ENCODE measurements around the gene PPOX.

Gene PPOX

DNA sequence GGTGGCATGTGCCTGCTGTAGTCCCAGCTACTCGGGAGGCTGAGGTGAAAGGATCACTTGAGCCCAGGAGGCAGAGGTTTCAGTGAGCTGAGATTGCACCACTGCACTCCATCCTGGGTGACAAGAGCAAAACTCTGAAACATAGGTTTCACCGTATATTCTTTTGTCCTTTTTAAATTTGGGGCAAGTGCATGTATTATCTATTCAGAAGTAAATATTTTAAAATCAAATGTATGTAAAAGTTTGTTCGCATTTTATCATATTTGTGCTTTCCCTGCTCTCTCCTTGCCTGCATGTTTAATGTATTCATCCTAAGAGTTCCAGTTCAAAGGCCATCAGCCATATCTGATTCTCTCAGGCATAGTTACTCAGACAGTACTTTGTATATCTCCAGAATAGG lies 20.4 kb upstream of the PPOX start:
- in situ Hi-C loops (cut with HindIII; ENCODE audit: low sequenced_read_pairs), result no loop called here

DNA sequence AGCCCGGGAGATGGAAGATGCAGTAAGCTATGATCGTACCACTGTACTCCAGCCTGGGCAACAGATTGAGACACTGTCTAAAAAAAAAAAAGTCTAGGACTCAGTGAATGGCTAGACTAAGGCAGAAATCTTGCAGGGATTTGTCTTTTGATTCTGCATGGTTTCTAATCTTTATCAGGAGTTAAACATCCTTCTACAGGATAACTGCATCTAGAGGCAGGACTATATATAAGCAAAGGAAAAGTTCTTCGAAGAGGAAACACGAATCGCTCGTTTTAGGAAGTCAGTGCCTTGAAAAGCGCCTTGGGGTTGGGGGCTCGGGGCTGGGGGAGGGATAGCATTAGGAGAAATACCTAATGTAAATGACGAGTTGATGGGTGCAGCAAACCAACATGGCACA lies 13.1 kb upstream of the PPOX start:
- in situ Hi-C loops (cut with HindIII; ENCODE audit: low sequenced_read_pairs), result no loop called here

DNA sequence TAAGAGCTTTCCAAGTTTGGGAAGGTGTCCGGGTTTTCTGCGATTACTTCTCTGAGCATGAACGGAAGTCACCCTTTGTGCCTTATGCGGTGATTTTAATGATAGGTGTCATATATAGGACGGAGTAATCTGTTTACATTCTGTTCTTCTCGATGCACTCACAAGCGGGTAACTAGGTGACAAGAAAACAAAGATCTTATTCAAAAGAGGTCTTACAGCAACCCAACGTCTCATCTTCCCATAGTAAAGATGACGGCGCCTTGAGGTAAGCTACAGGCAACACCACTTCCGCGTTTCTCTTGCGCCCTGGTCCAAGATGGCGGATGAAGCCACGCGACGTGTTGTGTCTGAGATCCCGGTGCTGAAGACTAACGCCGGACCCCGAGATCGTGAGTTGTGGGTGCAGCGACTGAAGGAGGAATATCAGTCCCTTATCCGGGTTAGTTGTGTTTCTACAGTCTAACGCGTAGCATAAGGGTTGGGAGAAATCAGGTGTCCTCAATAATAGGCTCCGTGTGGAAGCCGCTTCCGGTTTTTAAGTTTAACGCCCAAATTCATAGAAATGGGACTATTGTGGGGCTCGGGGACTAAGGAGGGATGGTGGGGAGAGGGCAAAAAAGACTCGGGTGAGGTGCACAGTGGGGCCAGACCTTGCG lies 12.4 kb upstream of the PPOX start, which contains the start of gene UFC1:
UFC1 (plus strand) TSS at position 297 of the 656 bp plus-strand sequence; CDS start at position 317, 20 bp downstream.
- in situ Hi-C loops (cut with HindIII; ENCODE audit: low sequenced_read_pairs), result no loop called here

GRCh38 chr1:161157867-161158266 lies 8.4 kb upstream of the PPOX start:
- in situ Hi-C loops (cut with HindIII; ENCODE audit: low sequenced_read_pairs), result no loop called here

- in situ Hi-C loops (cut with HindIII; ENCODE audit: low sequenced_read_pairs), result no loop called here
Observed at GRCh38 chr1:161158316-161159010, 7.8 kb upstream of the PPOX start.

- in situ Hi-C loops (cut with HindIII; ENCODE audit: low sequenced_read_pairs), result no loop called here
Observed at GRCh38 chr1:161159087-161159912, 6.9 kb upstream of the PPOX start, which contains the start of gene USP21. TSS of gene USP21 (plus strand) at chr1:161159500. CDS start at chr1:161160641, 1,141 bp downstream.

GRCh38 chr1:161159913-161160243 lies 6.3 kb upstream of the PPOX start:
- in situ Hi-C loops (cut with HindIII; ENCODE audit: low sequenced_read_pairs), result no loop called here

GRCh38 chr1:161160671-161161145 lies 5.5 kb upstream of the PPOX start:
- in situ Hi-C loops (cut with HindIII; ENCODE audit: low sequenced_read_pairs), result no loop called here

GRCh38 chr1:161161652-161162051 lies 4.6 kb upstream of the PPOX start:
- in situ Hi-C loops (cut with HindIII; ENCODE audit: low sequenced_read_pairs), result no loop called here

DNA sequence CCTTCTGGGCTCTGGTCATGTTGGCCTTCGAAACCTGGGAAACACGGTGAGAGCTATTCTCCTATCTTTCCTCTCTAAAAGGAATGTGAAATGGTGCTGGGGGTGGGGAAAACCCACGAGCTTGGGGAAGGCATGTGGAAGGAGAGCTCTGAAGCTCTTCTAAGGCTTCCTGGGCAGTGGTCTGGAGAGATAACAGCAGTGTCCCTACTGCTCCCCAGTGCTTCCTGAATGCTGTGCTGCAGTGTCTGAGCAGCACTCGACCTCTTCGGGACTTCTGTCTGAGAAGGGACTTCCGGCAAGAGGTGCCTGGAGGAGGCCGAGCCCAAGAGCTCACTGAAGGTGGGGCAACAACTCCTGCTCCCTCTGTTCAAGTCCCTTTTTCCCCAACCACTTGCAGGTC lies 4.2 kb upstream of the PPOX start:
- in situ Hi-C loops (cut with HindIII; ENCODE audit: low sequenced_read_pairs), result no loop called here

- in situ Hi-C loops (cut with HindIII; ENCODE audit: low sequenced_read_pairs), result no loop called here
Observed at GRCh38 chr1:161162806-161163205, 3.4 kb upstream of the PPOX start.

GRCh38 chr1:161163793-161164192 lies 2.4 kb upstream of the PPOX start:
- in situ Hi-C loops (cut with HindIII; ENCODE audit: low sequenced_read_pairs), result no loop called here

- in situ Hi-C loops (cut with HindIII; ENCODE audit: low sequenced_read_pairs), result no loop called here
Observed at GRCh38 chr1:161164901-161165610, 1.2 kb upstream of the PPOX start.

GRCh38 chr1:161166669-161167548 lies 683 bp downstream of the PPOX start:
- in situ Hi-C loops (cut with HindIII; ENCODE audit: low sequenced_read_pairs), result no loop called here

DNA sequence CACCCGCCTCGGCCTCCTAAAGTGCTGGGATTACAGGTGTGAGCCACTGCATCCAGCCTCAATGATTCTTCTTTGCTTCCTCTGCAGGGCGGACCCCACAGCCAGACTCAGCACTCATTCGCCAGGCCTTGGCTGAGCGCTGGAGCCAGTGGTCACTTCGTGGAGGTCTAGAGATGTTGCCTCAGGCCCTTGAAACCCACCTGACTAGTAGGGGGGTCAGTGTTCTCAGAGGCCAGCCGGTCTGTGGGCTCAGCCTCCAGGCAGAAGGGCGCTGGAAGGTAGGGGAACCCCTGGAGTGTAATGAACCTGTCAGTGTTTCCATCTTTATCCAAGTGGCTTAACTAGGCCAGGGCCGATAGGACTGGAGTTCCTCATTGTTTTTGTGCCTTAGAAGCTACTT lies 2.7 kb downstream of the PPOX start:
- in situ Hi-C loops (cut with HindIII; ENCODE audit: low sequenced_read_pairs), result no loop called here

DNA sequence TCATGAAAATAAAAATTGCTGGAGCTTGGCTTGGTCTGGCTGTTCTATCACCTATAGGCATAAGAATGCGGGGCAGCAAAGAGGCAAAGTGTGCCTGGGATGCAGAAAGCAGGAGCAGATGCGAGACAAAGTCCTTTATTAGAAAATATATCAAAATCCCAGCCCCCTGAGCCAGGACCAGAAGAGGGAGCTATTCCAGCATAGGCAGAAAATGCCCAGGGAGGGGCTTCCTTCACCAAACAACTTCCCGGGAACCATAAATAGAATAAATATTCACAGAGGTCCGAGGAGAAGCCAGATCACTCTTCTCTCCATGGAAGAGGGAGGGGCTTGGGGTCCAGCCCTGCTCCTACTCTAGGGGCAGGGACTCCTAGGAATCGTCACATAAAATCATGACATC lies 5.0 kb downstream of the PPOX start:
- in situ Hi-C loops (cut with HindIII; ENCODE audit: low sequenced_read_pairs), result no loop called here

GRCh38 chr1:161171696-161172095 lies 5.5 kb downstream of the PPOX start:
- in situ Hi-C loops (cut with HindIII; ENCODE audit: low sequenced_read_pairs), result no loop called here

DNA sequence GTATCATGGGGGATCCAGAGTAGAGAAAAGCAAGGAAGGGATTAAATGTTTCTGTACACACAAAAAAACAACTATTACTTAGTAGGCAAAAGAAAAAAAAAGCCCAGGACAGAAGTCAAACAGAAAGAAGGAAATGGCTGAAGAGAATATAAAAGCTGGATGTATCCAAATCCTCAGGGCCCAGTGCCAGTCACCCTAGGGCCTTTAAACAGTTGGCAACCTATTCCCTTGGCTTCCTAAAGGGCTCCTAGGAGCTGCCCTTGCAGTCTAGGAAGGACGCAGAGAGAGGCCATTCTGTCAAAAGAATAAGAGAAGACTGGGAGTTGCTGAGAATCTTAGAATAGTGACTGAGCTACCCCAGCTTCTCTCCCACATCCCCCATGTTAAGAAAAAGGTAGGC lies 6.1 kb downstream of the PPOX start:
- in situ Hi-C loops (cut with HindIII; ENCODE audit: low sequenced_read_pairs), result no loop called here

DNA sequence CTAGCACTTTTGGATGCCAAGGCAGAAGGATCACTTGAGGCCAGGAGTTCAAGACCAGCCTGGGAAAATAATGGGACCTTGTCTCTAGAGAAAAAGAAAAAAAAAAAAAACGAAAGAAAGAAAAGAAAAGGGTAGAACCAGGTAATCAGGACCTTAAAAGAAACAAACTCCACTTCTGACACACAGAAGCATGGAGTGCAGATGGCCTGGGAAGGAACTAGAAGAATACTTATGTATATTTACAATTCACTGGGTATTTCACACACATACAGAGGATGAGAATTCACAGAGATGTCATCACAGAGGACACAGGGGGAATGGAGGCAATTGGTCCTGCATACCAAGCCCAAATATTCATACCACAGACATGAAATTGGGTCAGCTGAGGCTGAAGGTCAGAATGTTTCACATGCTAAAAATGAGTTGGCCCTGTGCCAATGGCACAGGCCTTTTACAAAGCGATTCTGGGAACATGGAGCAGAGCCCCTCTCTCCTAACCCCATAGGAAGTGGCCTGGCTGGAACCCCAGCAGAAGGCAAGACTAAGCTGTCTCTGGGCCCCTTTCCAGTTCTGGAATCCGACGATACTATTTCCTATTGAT lies 6.7 kb downstream of the PPOX start:
- in situ Hi-C loops (cut with HindIII; ENCODE audit: low sequenced_read_pairs), result no loop called here

GRCh38 chr1:161173711-161174110 lies 7.5 kb downstream of the PPOX start:
- in situ Hi-C loops (cut with HindIII; ENCODE audit: low sequenced_read_pairs), result no loop called here
